ENCODE measurements around the gene FRZB.

FRZB gene

DNA sequence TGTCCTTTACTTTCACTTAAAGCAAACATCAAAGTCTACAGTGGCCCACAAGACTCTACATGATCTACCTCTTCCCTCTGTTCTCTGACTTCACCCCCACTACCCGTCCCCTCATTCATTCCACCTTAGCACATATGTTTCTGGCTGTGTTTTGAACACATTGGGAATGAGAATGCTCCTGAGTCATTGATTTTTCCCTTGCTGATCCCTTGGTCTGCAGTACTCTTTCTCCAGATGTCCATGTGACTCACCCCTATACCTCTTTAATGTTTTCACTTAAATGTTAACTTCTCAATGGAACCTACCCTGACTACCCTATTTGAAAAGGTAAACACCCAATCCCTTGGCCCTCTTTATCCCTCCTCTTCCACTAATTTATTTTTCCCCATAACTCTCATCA lies 30.7 kb upstream of the FRZB start:
- peak; percentile 36; the same call in 1 of the 3 replicates for ATAC-seq
- TF ChIP-seq ISL1 (CRISPR knock-in tag; IDR thresholded peaks at IDR 0.05) = no peak
- TF ChIP-seq OSR1 (CRISPR knock-in tag; IDR thresholded peaks at IDR 0.05) = no peak
- TF ChIP-seq GLIS3 (CRISPR knock-in tag; IDR thresholded peaks at IDR 0.05) = no peak
- no peak for TF ChIP-seq ESRRG (CRISPR knock-in tag; IDR thresholded peaks at IDR 0.05)
- TF ChIP-seq ZNF70 (CRISPR knock-in tag; IDR thresholded peaks at IDR 0.05) = no peak
- no peak for TF ChIP-seq ZNF8 (CRISPR knock-in tag; IDR thresholded peaks at IDR 0.05)
- TF ChIP-seq TOX (CRISPR knock-in tag; IDR thresholded peaks at IDR 0.05; ENCODE audit: borderline replicate concordance) = no peak

DNA sequence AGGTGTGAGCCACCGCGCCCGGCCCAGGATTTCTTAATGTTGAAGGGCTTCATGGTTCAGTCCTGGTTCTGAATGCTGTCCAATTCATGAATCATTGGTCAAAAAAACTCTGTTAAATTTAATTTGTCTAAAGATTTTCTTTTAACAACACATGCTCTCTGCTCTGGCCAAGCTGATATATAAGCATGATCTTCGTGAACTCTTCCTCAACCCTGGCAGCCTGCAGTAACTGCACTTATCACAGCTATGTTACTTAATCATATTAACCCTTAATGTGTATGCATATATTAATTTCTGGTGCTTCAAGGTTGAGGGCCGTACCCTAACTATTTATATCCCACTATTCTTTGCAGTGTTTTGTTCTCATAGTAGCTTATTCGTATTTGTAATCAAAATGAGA lies 29.4 kb upstream of the FRZB start:
- ATAC-seq = no peak
- TF ChIP-seq BACH2 (CRISPR knock-in tag; IDR thresholded peaks at IDR 0.05; ENCODE audit: borderline replicate concordance) = no peak
- TF ChIP-seq, protein P1, sequence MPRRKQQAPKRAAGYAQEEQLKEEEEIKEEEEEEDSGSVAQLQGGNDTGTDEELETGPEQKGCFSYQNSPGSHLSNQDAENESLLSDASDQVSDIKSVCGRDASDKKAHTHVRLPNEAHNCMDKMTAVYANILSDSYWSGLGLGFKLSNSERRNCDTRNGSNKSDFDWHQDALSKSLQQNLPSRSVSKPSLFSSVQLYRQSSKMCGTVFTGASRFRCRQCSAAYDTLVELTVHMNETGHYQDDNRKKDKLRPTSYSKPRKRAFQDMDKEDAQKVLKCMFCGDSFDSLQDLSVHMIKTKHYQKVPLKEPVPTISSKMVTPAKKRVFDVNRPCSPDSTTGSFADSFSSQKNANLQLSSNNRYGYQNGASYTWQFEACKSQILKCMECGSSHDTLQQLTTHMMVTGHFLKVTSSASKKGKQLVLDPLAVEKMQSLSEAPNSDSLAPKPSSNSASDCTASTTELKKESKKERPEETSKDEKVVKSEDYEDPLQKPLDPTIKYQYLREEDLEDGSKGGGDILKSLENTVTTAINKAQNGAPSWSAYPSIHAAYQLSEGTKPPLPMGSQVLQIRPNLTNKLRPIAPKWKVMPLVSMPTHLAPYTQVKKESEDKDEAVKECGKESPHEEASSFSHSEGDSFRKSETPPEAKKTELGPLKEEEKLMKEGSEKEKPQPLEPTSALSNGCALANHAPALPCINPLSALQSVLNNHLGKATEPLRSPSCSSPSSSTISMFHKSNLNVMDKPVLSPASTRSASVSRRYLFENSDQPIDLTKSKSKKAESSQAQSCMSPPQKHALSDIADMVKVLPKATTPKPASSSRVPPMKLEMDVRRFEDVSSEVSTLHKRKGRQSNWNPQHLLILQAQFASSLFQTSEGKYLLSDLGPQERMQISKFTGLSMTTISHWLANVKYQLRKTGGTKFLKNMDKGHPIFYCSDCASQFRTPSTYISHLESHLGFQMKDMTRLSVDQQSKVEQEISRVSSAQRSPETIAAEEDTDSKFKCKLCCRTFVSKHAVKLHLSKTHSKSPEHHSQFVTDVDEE (CRISPR knock-in tag; IDR thresholded peaks at IDR 0.05) = no peak
- no peak for TF ChIP-seq ZNF8 (CRISPR knock-in tag; IDR thresholded peaks at IDR 0.05)
- no peak for TF ChIP-seq ZNF565 (CRISPR knock-in tag; conservative IDR thresholded peaks at IDR 0.05; ENCODE audit: low read depth)
- no peak for TF ChIP-seq GLIS3 (CRISPR knock-in tag; IDR thresholded peaks at IDR 0.05)
- no peak for TF ChIP-seq TCF4 (CRISPR knock-in tag; IDR thresholded peaks at IDR 0.05; ENCODE audit: borderline replicate concordance)

DNA sequence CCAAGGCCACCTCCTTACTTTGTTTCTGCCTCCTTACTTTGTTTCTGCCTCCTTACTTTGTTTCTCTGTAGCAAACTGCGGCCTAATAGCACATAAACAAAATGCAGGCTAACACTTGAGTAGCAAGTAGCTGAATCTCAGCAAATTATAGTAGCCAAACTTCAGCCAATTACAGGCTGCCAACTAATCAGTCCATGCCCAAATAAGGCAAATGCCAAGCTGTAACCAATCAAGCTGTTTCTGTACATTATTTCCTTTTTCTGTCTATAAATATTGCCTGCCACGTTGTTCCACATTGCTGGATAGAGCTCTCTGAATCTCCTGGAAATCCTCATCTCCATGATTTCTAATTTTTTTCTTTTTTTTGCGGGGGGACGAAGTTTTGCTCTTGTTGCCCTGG lies 28.7 kb upstream of the FRZB start:
- TF ChIP-seq SNAI2 (CRISPR knock-in tag; IDR thresholded peaks at IDR 0.05) = no peak
- no peak for TF ChIP-seq ARNTL (CRISPR knock-in tag; IDR thresholded peaks at IDR 0.05; ENCODE audit: borderline replicate concordance, low read depth)
- TF ChIP-seq TCF4 (CRISPR knock-in tag; IDR thresholded peaks at IDR 0.05; ENCODE audit: borderline replicate concordance) = no peak
- TF ChIP-seq, protein P2, sequence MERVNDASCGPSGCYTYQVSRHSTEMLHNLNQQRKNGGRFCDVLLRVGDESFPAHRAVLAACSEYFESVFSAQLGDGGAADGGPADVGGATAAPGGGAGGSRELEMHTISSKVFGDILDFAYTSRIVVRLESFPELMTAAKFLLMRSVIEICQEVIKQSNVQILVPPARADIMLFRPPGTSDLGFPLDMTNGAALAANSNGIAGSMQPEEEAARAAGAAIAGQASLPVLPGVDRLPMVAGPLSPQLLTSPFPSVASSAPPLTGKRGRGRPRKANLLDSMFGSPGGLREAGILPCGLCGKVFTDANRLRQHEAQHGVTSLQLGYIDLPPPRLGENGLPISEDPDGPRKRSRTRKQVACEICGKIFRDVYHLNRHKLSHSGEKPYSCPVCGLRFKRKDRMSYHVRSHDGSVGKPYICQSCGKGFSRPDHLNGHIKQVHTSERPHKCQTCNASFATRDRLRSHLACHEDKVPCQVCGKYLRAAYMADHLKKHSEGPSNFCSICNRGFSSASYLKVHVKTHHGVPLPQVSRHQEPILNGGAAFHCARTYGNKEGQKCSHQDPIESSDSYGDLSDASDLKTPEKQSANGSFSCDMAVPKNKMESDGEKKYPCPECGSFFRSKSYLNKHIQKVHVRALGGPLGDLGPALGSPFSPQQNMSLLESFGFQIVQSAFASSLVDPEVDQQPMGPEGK (CRISPR knock-in tag; IDR thresholded peaks at IDR 0.05; ENCODE audit: borderline replicate concordance) = no peak
- no peak for TF ChIP-seq ZFP30 (CRISPR knock-in tag; IDR thresholded peaks at IDR 0.05)
- TF ChIP-seq, protein P3, sequence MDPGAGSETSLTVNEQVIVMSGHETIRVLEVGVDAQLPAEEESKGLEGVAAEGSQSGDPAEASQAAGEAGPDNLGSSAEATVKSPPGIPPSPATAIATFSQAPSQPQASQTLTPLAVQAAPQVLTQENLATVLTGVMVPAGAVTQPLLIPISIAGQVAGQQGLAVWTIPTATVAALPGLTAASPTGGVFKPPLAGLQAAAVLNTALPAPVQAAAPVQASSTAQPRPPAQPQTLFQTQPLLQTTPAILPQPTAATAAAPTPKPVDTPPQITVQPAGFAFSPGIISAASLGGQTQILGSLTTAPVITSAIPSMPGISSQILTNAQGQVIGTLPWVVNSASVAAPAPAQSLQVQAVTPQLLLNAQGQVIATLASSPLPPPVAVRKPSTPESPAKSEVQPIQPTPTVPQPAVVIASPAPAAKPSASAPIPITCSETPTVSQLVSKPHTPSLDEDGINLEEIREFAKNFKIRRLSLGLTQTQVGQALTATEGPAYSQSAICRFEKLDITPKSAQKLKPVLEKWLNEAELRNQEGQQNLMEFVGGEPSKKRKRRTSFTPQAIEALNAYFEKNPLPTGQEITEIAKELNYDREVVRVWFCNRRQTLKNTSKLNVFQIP (CRISPR knock-in tag; IDR thresholded peaks at IDR 0.05; ENCODE audit: borderline replicate concordance, low read depth) = no peak
- TF ChIP-seq OSR1 (CRISPR knock-in tag; IDR thresholded peaks at IDR 0.05) = no peak
- TF ChIP-seq ZC3H10 (CRISPR knock-in tag; IDR thresholded peaks at IDR 0.05) = no peak
- TF ChIP-seq ZFP3 (CRISPR knock-in tag; IDR thresholded peaks at IDR 0.05) = no peak
- TF ChIP-seq, protein P4, sequence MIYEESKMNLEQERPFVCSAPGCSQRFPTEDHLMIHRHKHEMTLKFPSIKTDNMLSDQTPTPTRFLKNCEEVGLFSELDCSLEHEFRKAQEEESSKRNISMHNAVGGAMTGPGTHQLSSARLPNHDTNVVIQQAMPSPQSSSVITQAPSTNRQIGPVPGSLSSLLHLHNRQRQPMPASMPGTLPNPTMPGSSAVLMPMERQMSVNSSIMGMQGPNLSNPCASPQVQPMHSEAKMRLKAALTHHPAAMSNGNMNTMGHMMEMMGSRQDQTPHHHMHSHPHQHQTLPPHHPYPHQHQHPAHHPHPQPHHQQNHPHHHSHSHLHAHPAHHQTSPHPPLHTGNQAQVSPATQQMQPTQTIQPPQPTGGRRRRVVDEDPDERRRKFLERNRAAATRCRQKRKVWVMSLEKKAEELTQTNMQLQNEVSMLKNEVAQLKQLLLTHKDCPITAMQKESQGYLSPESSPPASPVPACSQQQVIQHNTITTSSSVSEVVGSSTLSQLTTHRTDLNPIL (CRISPR knock-in tag; IDR thresholded peaks at IDR 0.05; ENCODE audit: low read depth) = no peak
- ATAC-seq = no peak

DNA sequence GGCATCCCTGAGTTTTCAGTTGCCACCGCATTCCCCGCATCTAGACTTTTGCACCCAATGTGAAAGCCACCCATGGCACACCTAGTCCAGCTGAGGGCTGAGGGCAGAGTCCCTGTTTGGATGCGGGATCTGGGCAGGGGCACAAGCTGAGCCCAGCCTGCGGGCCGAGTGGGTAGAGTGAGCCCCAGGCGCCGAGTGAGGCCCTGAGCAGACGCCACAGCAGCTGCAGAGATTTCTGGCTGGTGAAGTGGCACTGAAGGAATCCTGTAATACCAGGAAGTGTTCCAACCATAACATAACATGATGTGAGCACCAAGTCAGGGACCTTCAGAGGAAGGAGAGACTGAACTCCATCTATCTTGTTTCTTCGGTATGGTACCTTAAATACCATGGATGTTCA lies 27.7 kb upstream of the FRZB start:
- no peak for ATAC-seq
- TF ChIP-seq ZNF8 (CRISPR knock-in tag; IDR thresholded peaks at IDR 0.05) (no peak), ZFP30 (CRISPR knock-in tag; IDR thresholded peaks at IDR 0.05) (no peak), ESRRG (CRISPR knock-in tag; IDR thresholded peaks at IDR 0.05) (no peak), TOX (CRISPR knock-in tag; IDR thresholded peaks at IDR 0.05; ENCODE audit: borderline replicate concordance) (no peak), CSDC2 (CRISPR knock-in tag; IDR thresholded peaks at IDR 0.05) (no peak), GLIS3 (CRISPR knock-in tag; IDR thresholded peaks at IDR 0.05) (no peak)
- TF ChIP-seq, protein P3 (CRISPR knock-in tag; IDR thresholded peaks at IDR 0.05; ENCODE audit: borderline replicate concordance, low read depth) = no peak
- TF ChIP-seq, protein P4 (CRISPR knock-in tag; IDR thresholded peaks at IDR 0.05; ENCODE audit: low read depth) = no peak

All from SK-N-SH treated with all-trans-retinoic acid at 6 μM for 48 hours (cell line).